Ascending aorta (tissue), 2 donors: ENCODE measurements around the gene RBKS. TPM values are rescaled to one million over a fixed set of nuclear protein-coding genes. Genes with fewer than 3 reads are reported as not detected.

Experiments used
- DNase-seq, 2 donors: peaks; one replicate each; pipeline ENCODE4 v3.0.0-alpha.2; 2019; ENCODE audit warnings: low spot score in 2 of 2
- H3K27ac ChIP-seq, 2 donors: fragments of 200-600 bp; sonication (generic); one replicate each; pipeline ENCODE4 v1.5.1; 2016 to 2017; ENCODE audit warnings: mild to moderate bottlenecking in 1 of 2
- H3K27me3 ChIP-seq: fragments of 200-600 bp; sonication (generic); one replicate; pipeline ENCODE4 v1.5.1; 2017
- H3K36me3 ChIP-seq, 2 donors: fragments of 200-600 bp; sonication (generic); one replicate each; pipeline ENCODE4 v1.5.1; 2016
- H3K4me1 ChIP-seq, 2 donors: fragments of 200-600 bp; sonication (generic); one replicate each; pipeline ENCODE4 v1.5.1; 2016 to 2017; ENCODE audit warnings: mild to moderate bottlenecking in 1 of 2
- H3K4me3 ChIP-seq, 2 donors: fragments of 200-600 bp; sonication (generic); one replicate each; pipeline ENCODE4 v1.5.1; 2016 to 2017; ENCODE audit warnings: mild to moderate bottlenecking in 1 of 2
- H3K9me3 ChIP-seq, 2 donors: fragments of 200-600 bp; sonication (generic); one replicate each; pipeline ENCODE4 v1.5.1; 2016
- intact Hi-C: fragments of 100-400 bp; cut with DNase I; formaldehyde crosslinking; loops from one replicate; pipeline ENCODE4 v1.15.1; 2023
- total RNA-seq: library from RNA; depleted of rRNA; stranded (reverse); fragments of >200 nt; gene quantifications from one replicate; pipeline ENCODE4 v1.1.0, GENCODE V29; 2016
- TF ChIP-seq, protein P1 (sequence below), 3 experiments: fragments of 200-600 bp in 2 of 3; fragments of 450-650 bp in 1 of 3; sonication (generic) in 2 of 3; IDR thresholded peaks; one replicate each; pipeline ENCODE4 v1.5.1; 2016 to 2019; ENCODE audit warnings: antibody characterized with exemption in 3 of 3, mild to moderate bottlenecking in 1 of 3, moderate library complexity in 1 of 3

RBKS gene
- total RNA-seq, 1 donor from 2014 or later: not detected

DNA sequence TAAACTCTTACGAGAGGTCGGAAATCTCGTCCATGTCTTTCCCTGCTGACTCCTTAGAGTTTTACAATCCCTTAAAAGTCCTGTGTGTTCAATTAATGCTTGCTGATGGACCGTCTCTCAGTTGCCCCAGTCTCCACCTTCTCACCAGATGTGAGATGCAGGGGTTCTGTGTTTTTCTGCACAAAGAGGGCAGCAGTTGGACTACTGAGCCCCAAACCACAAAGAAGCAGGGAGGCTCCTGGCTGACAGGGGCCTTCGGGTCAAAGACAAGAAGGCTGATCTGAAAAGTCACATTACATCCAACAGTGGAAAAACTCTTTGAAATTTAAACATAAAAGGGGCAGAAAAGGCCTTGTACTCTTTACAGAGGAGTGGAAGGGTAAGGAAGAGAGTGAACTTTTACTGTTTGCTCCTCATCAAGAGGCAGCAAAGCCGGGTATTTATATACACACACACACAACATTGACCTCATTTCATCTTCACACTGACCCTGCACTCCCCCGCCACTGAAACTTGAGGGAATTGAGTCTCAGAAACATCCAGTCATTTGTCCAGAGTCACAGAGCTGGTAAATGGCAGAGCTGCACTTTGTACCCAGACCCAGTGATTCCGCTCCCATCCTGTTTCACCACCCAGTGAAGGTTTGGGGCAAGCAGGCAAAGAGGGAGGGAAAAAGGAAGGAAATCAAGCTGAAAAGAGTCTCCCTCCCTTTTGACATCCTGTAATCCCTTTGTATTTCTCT, 94.9 kb downstream of the RBKS start:
- TF ChIP-seq, protein P1, sequence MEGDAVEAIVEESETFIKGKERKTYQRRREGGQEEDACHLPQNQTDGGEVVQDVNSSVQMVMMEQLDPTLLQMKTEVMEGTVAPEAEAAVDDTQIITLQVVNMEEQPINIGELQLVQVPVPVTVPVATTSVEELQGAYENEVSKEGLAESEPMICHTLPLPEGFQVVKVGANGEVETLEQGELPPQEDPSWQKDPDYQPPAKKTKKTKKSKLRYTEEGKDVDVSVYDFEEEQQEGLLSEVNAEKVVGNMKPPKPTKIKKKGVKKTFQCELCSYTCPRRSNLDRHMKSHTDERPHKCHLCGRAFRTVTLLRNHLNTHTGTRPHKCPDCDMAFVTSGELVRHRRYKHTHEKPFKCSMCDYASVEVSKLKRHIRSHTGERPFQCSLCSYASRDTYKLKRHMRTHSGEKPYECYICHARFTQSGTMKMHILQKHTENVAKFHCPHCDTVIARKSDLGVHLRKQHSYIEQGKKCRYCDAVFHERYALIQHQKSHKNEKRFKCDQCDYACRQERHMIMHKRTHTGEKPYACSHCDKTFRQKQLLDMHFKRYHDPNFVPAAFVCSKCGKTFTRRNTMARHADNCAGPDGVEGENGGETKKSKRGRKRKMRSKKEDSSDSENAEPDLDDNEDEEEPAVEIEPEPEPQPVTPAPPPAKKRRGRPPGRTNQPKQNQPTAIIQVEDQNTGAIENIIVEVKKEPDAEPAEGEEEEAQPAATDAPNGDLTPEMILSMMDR (IDR thresholded peaks at IDR 0.05): no peak
- intact Hi-C loops: loop anchor here (5.0 kb wide), 1 partner anchor 547 kb away; no protein-coding TSS in a partner anchor
- Histone ChIP-seq H3K27me3 (no peaks in the 10 kb centered on the region), H3K9me3 (no peaks in the 10 kb centered on the region), H3K36me3 (no peaks in the 10 kb centered on the region), H3K27ac (peak overlapping the region; percentile 96 to 98), H3K4me3 (no peak overlapping the region), H3K4me1 (peaks cover 29 to 50% of the 10 kb centered on the region in 2 donors)
- no peak for DNase-seq

DNA sequence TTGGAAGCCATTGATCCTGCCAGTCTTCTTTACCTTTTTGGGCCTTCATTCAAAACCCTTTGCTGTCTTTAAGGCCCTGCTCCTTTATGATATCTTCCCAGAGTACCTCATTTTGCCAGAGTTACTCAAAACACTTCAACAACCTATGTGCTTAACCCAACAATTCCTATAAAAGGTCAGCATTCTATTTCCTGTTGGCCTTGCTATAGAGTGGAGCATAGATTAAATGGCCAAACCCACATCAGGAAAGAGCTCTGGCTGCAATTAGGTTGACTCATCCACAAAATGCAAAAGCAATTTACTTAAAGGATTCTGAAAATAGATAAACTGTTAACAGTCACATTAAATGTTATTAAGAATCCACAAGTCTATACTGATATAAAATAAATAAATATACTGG, 97.4 kb downstream of the RBKS start:
- no peaks in the 10 kb centered on the region for H3K36me3 ChIP-seq
- no peaks in the 10 kb centered on the region for H3K9me3 ChIP-seq
- H3K27ac ChIP-seq: peak overlapping the region in 1 of 2 donors; percentile 47
- TF ChIP-seq, protein P1 (IDR thresholded peaks at IDR 0.05): no peak
- no peak for DNase-seq
- peaks cover 16 to 28% of the 10 kb centered on the region in 2 donors for H3K4me1 ChIP-seq
- no peaks in the 10 kb centered on the region for H3K27me3 ChIP-seq
- intact Hi-C loops: no loop called here
- no peak overlapping the region for H3K4me3 ChIP-seq

DNA sequence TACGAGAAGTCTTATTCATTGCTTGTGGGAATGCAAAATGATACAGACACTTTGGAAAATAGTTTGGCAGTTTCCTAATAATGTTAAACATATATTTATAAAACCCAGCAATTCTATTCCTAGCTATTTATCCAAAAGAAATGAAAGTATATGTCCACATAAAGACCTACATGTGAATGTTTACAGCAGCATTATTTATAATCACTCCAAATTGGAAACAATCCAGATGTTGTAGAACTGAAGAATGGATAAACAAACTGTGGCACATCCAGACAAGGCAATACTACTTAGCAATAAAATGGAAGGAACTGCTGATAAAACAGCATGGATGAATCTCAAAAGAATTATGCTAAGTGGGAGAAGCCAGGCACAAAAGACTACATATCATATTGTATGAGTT, 99.4 kb downstream of the RBKS start:
- TF ChIP-seq, protein P1 (IDR thresholded peaks at IDR 0.05): no peak
- intact Hi-C loops: no loop called here
- Histone ChIP-seq H3K4me3 (no peak overlapping the region), H3K9me3 (no peaks in the 10 kb centered on the region), H3K27me3 (no peaks in the 10 kb centered on the region), H3K4me1 (peaks cover 4 to 11% of the 10 kb centered on the region in 2 donors), H3K36me3 (no peaks in the 10 kb centered on the region), H3K27ac (no peak overlapping the region)
- DNase-seq: no peak

DNA sequence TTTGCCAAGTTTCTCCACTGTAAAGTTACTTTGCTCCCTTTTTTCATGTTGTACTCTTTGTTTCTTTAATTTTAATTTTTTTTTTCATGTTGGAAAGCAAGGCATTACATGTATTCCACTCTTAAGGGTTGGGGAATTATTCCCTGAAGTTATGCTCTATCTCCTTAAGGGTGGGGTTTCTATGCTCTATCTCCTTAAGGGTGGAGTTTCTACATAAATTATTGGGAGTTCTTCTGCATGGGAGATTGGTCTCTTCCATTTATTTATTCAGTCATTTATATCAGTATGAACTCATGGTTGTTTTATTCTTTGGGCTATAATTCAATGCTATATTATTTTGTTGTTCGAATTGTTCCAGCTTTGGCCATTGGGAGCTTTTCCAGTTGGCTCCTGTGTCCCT, 107.5 kb downstream of the RBKS start:
- Histone ChIP-seq H3K36me3 (peaks cover 0 to 3% of the 10 kb centered on the region in 2 donors), H3K9me3 (no peaks in the 10 kb centered on the region), H3K27me3 (no peaks in the 10 kb centered on the region), H3K4me1 (peaks cover 0 to 11% of the 10 kb centered on the region in 2 donors), H3K4me3 (no peak overlapping the region), H3K27ac (no peak overlapping the region)
- TF ChIP-seq, protein P1 (IDR thresholded peaks at IDR 0.05): no peak
- intact Hi-C loops: no loop called here
- DNase-seq: no peak

GRCh38 chr2:27781496-27781895, 108.7 kb downstream of the RBKS start:
- TF ChIP-seq, protein P1 (IDR thresholded peaks at IDR 0.05): no peak
- peak overlapping the region in 1 of 2 donors; percentile 10 for H3K27ac ChIP-seq
- intact Hi-C loops: no loop called here
- DNase-seq: no peak
- no peak overlapping the region for H3K4me3 ChIP-seq
- H3K4me1 ChIP-seq: peaks cover 0 to 14% of the 10 kb centered on the region in 2 donors
- no peaks in the 10 kb centered on the region for H3K9me3 ChIP-seq
- H3K36me3 ChIP-seq: peaks cover 0 to 6% of the 10 kb centered on the region in 2 donors
- no peaks in the 10 kb centered on the region for H3K27me3 ChIP-seq
